Measurements from ENCODE around the gene HM13.

DNA sequence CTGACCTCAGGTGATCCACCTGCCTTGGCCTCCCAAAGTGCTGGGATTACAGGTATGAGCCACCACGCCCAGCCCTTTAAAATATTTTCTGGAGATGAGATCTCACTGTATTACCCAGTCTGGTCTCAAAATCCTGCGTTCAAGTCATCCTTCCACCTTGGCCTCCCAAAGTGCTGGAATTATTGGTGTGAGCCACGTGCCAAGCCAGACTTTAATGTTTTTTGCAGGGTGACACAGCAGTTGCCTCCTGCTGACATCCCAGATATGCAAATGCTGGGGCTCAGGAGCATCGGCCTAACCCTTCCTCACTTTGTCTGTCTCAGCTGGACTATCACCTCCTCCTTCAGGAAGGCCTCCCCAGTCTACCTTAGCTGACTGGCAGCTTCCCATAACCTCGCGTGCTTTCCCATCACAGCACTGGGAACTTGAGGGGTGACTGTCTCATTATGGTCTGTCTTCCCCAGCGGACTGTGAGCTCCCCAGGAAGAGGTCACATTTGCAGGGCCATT, 76.5 kb downstream of the HM13 start:
- TF ChIP-seq EZH2 (IDR thresholded peaks at IDR 0.05; ENCODE audit: low read depth) (no peak), CTCF (conservative IDR thresholded peaks at IDR 0.05) (no peak)

All from PC-9 (cell line).